Tibial nerve (tissue), 4 donors: ENCODE measurements around the gene ARPC1A. TPM values are rescaled to one million over a fixed set of nuclear protein-coding genes. Genes with fewer than 3 reads are reported as not detected.
A peak's percentile ranks its signal among the peaks of the same experiment; 100 is the strongest.
"Not testable (repeated sequence)": the region's sequence is repeated elsewhere in the genome, so short reads cannot be mapped to it uniquely, and the experiment has no call there.

Source experiments
- DNase-seq, 2 donors: peaks; one replicate each; pipeline ENCODE4 v3.0.0-alpha.2; 2019; ENCODE audit warnings: low spot score in 2 of 2
- H3K27ac ChIP-seq, 4 donors: fragments of 200-600 bp; sonication (generic) in 3 of 4; one replicate each; pipeline ENCODE4 v1.5.1; 2017 to 2019; ENCODE audit warnings: mild to moderate bottlenecking in 1 of 4
- H3K27me3 ChIP-seq, 2 donors: fragments of 200-600 bp; sonication (generic) in 1 of 2; one replicate each; pipeline versions ENCODE4 v1.5.1 to v1.6.0; 2017 to 2019
- H3K36me3 ChIP-seq, 3 donors: fragments of 200-600 bp; sonication (generic); one replicate each; pipeline ENCODE4 v1.5.1; 2018 to 2019
- H3K4me1 ChIP-seq, 4 donors: fragments of 200-600 bp; sonication (generic) in 3 of 4; one replicate each; pipeline ENCODE4 v1.5.1; 2017 to 2019
- H3K4me3 ChIP-seq, 4 donors: fragments of 200-600 bp; sonication (generic) in 3 of 4; one replicate each; pipeline ENCODE4 v1.5.1; 2017 to 2019; ENCODE audit warnings: mild to moderate bottlenecking in 1 of 4, moderate library complexity in 1 of 4
- H3K9me3 ChIP-seq, 4 donors: fragments of 200-600 bp; sonication (generic) in 3 of 4; one replicate each; pipeline ENCODE4 v1.5.1; 2017 to 2019
- EP300 ChIP-seq, 2 donors: sonication (generic); formaldehyde crosslinking; IDR thresholded peaks; one replicate each; pipeline ENCODE4 v1.6.1; 2017; ENCODE audit warnings: antibody characterized with exemption in 2 of 2, mild to moderate bottlenecking in 1 of 2
- POLR2A ChIP-seq, 2 donors: fragments of 450-650 bp; IDR thresholded peaks; one replicate each; pipeline ENCODE4 v1.6.1; 2017; ENCODE audit warnings: antibody characterized with exemption in 2 of 2, mild to moderate bottlenecking in 2 of 2, moderate library complexity in 2 of 2
- whole genome bisulfite sequencing, 2 donors: methylation state at CpG; one replicate each; pipeline ENCODE4 v1.1.5; 2018; 5-methylcytosine and 5-hydroxymethylcytosine counted together
- total RNA-seq, 4 donors: library from RNA; depleted of rRNA; stranded (reverse); fragments of >200 nt; gene quantifications; one replicate each; pipeline ENCODE4 v1.1.0, GENCODE V29; 2016
- TF ChIP-seq, protein P1 (sequence below), 5 experiments: fragments of 200-600 bp in 3 of 5; fragments of 450-650 bp in 2 of 5; sonication (generic) in 3 of 5; IDR thresholded peaks; one replicate each; pipeline ENCODE4 v1.5.1; 2016 to 2019; ENCODE audit warnings: antibody characterized with exemption in 5 of 5, mild to moderate bottlenecking in 3 of 5, moderate library complexity in 2 of 5

The ARPC1A gene
- total RNA-seq, 4 donors from 2014 or later, result 92.2 to 151 (median 118) TPM

DNA sequence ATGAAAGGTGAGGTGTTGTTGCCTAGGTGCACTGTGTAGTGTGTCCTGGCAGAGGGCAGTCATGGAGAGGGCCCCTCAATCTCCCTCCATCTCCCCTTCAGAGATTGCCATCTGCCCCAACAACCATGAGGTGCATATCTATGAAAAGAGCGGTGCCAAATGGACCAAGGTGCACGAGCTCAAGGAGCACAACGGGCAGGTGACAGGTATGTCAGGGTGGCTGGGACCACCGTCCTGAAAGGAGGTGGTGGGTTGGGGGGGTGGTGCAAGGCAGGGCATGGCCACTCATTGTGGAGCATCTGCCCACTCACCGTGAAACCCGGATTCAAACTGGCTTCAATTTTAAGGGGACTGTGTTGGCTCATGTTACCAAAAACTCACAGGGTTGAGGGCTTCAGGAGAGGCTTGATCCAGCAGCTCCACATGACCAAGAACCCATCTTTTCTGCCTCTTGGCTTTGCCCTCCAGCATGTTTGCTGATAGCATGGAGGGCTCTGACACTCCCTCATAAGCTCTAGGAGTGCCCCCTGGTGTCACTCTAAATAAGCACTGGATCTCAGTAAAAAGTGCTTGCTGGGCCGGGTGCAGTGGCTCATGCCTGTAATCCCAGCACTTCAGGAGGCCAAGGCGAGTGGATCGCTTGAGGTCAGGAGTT is 61.0 kb downstream of the ARPC1A start:
- 84 to 88% methylated on average over 9 of the region's 9 CpGs for WGBS, 2 donors
- peaks cover 0 to 73% (median 11%) of the 10 kb centered on the region in 3 donors for H3K36me3 ChIP-seq

DNA sequence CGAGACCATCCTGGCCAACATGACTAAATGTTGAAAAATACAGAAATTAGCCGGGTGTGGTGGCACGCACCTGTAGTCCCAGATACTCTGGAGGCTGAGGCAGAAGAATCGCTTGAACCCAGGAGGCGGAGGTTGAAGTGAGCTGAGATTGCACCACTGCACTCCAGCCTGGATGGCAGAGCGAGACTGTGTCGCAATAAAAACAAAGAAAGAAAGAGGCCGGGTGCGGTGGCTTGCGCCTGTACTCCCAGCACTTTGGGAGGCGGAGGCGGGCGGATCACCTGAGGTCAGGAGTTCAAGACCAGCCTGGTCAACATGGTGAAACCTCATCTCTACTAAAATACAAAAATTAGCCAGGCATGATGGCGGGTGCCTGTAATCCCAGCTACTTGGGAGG is 61.5 kb downstream of the ARPC1A start:
- H3K4me3 ChIP-seq, H3K27me3 ChIP-seq, H3K9me3 ChIP-seq, H3K27ac ChIP-seq, DNase-seq: not testable (repeated sequence)
- peaks cover 0 to 75% (median 11%) of the 10 kb centered on the region in 3 donors for H3K36me3 ChIP-seq
- TF ChIP-seq, protein P1, sequence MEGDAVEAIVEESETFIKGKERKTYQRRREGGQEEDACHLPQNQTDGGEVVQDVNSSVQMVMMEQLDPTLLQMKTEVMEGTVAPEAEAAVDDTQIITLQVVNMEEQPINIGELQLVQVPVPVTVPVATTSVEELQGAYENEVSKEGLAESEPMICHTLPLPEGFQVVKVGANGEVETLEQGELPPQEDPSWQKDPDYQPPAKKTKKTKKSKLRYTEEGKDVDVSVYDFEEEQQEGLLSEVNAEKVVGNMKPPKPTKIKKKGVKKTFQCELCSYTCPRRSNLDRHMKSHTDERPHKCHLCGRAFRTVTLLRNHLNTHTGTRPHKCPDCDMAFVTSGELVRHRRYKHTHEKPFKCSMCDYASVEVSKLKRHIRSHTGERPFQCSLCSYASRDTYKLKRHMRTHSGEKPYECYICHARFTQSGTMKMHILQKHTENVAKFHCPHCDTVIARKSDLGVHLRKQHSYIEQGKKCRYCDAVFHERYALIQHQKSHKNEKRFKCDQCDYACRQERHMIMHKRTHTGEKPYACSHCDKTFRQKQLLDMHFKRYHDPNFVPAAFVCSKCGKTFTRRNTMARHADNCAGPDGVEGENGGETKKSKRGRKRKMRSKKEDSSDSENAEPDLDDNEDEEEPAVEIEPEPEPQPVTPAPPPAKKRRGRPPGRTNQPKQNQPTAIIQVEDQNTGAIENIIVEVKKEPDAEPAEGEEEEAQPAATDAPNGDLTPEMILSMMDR (IDR thresholded peaks at IDR 0.05), result peak in 1 of 5 experiments; percentile 3
- H3K4me1 ChIP-seq, result peaks cover 0 to 35% (median 4%) of the 10 kb centered on the region in 4 donors
- WGBS, 2 donors, result 85 to 93% methylated on average over 14 of the region's 14 CpGs

More for the DNA sequence above, 61.0 kb downstream of the ARPC1A start:
- TF ChIP-seq, protein P1 (IDR thresholded peaks at IDR 0.05), result peak in 2 of 5 experiments; percentile 7 to 27
- TF ChIP-seq POLR2A (IDR thresholded peaks at IDR 0.05) (no peak), EP300 (IDR thresholded peaks at IDR 0.05) (no peak)
- DNase-seq, result no peak
- H3K4me3 ChIP-seq, result no peak overlapping the region
- H3K27ac ChIP-seq, result peak overlapping the region in 2 of 4 donors; percentile 53 to 72
- H3K27me3 ChIP-seq, result no peaks in the 10 kb centered on the region
- peaks cover 0 to 37% (median 6%) of the 10 kb centered on the region in 4 donors for H3K4me1 ChIP-seq
- H3K9me3 ChIP-seq, result no peaks in the 10 kb centered on the region

DNA sequence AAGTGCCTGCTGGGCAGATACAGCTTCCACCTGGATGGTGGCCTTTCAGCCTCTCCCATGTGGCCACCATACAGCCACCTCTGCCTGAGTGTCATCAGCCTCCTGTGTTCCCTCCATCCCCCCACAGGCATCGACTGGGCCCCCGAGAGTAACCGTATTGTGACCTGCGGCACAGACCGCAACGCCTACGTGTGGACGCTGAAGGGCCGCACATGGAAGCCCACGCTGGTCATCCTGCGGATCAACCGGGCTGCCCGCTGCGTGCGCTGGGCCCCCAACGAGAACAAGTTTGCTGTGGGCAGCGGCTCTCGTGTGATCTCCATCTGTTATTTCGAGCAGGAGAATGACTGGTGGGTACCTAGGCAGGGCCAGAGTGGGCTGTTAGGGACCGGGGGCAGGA is 62.2 kb downstream of the ARPC1A start:
- H3K4me1 ChIP-seq, result peaks cover 0 to 40% (median 9%) of the 10 kb centered on the region in 4 donors
- TF ChIP-seq, protein P1 (IDR thresholded peaks at IDR 0.05), result no peak
- TF ChIP-seq EP300 (IDR thresholded peaks at IDR 0.05) (no peak), POLR2A (IDR thresholded peaks at IDR 0.05) (no peak)
- peaks cover 0 to 78% (median 11%) of the 10 kb centered on the region in 3 donors for H3K36me3 ChIP-seq
- no peaks in the 10 kb centered on the region for H3K27me3 ChIP-seq
- no peaks in the 10 kb centered on the region for H3K9me3 ChIP-seq
- no peak for DNase-seq
- 85 to 92% methylated on average over 20 of the region's 20 CpGs for WGBS, 2 donors
- no peak overlapping the region for H3K4me3 ChIP-seq
- H3K27ac ChIP-seq, result no peak overlapping the region

DNA sequence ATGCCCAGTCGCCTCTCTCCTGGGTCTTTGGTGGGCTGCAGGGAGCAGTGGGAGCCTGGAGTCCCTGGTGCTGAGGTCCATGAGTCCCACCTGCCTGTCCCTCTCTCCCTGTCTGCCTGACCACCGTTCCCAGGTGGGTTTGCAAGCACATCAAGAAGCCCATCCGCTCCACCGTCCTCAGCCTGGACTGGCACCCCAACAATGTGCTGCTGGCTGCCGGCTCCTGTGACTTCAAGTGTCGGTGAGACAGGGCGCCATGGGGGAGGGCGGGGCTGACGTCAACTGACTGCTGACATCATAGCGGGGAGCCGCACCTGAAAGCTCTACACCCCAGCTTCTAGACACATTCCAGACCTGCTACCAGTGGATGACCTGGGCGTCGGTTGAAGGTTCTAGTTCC is 64.1 kb downstream of the ARPC1A start:
- peaks cover 0 to 84% (median 11%) of the 10 kb centered on the region in 3 donors for H3K36me3 ChIP-seq
- H3K27ac ChIP-seq, result no peak overlapping the region
- peaks cover 0 to 45% (median 16%) of the 10 kb centered on the region in 4 donors for H3K4me1 ChIP-seq
- 87 to 88% methylated on average over 6 of the region's 13 CpGs for WGBS, 2 donors
- DNase-seq, result no peak
- H3K4me3 ChIP-seq, result no peak overlapping the region
- no peaks in the 10 kb centered on the region for H3K27me3 ChIP-seq
- no peaks in the 10 kb centered on the region for H3K9me3 ChIP-seq
- TF ChIP-seq, protein P1 (IDR thresholded peaks at IDR 0.05), result no peak

DNA sequence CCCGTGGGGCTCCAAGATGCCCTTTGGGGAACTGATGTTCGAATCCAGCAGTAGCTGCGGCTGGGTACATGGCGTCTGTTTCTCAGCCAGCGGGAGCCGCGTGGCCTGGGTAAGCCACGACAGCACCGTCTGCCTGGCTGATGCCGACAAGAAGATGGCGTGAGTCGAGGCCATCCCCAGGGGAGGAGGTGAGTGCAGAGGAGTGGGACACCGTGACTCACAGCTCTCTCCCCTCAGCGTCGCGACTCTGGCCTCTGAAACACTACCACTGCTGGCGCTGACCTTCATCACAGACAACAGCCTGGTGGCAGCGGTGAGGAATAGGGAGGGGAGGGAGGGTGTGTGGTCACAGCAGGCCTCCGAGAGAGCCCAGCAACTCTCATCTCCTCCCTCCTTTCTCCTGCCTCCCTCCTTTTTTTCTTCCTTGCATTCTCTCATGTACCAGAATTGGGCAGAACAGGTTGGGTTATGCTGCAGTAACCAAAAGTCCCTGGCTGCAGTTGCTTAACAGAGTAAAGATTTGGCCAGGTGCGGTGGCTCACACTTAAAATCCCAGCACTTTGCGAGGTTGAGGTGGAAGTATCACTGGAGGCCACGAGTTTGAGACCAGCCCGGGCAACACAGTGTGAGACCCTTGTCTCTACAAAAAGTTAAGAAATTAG is 65.4 kb downstream of the ARPC1A start:
- TF ChIP-seq EP300 (IDR thresholded peaks at IDR 0.05) (no peak), POLR2A (IDR thresholded peaks at IDR 0.05) (no peak)
- TF ChIP-seq, protein P1 (IDR thresholded peaks at IDR 0.05), result no peak
- no peaks in the 10 kb centered on the region for H3K9me3 ChIP-seq
- H3K36me3 ChIP-seq, result peaks cover 0 to 89% (median 11%) of the 10 kb centered on the region in 3 donors
- 85 to 87% methylated on average over 23 of the region's 23 CpGs for WGBS, 2 donors
- no peaks in the 10 kb centered on the region for H3K27me3 ChIP-seq
- H3K4me3 ChIP-seq, result no peak overlapping the region
- H3K27ac ChIP-seq, result no peak overlapping the region
- no peak for DNase-seq
- peaks cover 0 to 45% (median 18%) of the 10 kb centered on the region in 4 donors for H3K4me1 ChIP-seq
